ENCODE measurements around the gene RGL2.
"Not testable (repeated sequence)": the region's sequence is repeated elsewhere in the genome, so short reads cannot be mapped to it uniquely, and the experiment has no call there.

RGL2 gene

GRCh38 chr6:33290459-33290858 lies 8.3 kb downstream of the RGL2 start:
- DNase-seq = no peak

DNA sequence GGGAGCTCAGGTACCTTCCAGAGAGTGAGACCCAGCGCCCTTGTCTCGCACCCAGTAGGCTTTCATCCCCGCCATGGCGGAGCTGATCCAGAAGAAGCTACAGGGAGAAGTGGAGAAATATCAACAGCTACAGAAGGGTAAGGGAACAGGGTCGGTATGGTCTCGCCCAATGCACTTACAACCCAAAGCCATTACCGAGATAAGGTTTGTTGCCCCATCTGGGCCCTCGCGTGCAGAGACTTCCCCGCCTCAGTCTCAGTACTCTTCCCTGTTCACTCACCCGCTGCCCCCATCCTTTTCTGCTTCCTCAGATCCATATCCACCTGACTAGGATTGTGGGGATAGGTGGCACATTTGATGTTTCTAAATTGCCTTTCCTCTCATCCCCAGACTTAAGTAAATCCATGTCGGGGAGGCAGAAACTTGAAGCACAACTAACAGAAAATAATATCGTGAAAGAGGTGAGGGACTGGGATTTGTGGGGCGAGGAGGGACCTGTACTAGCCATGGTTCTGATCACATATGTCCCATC lies 8.9 kb downstream of the RGL2 start:
- no peak for DNase-seq

DNA sequence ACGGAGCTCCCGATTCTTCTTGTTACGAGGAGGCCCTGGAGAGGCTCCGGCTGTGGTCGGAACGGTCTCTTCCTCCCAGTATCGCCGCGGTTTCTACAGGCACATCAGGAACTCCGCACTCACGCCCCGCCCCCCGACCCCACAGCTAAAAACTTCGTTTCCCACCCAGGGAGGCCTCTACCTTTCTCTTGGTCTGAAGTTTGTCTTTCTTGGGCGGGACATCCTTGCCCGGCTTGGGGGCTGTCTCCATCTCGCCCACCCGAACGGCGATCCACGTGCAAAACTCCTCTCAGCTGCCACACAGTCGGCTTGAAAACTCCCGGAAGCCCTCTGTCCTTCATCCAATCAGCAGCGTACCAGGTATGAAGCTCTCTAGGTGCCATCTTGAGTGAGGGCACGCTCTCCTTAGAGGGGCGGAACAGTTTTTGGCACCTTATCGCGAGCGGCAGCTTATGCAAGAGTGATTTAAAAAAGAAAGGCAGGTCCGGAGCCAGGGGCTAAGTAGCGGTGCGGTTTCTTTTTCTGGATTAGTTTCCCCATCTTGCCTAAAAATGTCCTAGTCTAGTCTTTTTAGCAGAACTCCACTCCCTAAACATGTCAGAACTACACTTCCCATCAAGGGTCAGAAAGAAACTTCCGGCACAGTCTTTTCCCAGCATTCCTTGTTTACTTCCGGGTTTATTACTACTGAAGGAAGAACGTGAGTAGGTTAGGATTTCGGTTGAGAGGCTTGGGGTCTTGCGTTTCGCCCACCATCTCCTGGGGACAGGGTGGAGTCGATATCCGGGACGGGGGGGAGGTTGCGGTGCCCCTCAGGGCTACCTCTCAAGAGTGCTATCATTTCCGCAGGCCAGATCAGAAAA lies 9.6 kb downstream of the RGL2 start, which contains the start of the genes PFDN6 and WDR46:
PFDN6 (plus strand) TSS at position 681 of the 863 bp plus-strand sequence. CDS start 256 bp downstream, outside the sequence.
WDR46 (minus strand) TSS at position 319 of the 863 bp plus-strand sequence; CDS start at position 250, 69 bp downstream.
- DNase-seq = peak; percentile 61

- DNase-seq = no peak
Observed at GRCh38 chr6:33288141-33288920, 10.4 kb downstream of the RGL2 start.

GRCh38 chr6:33286946-33287914 lies 11.5 kb downstream of the RGL2 start:
- DNase-seq = no peak

DNA sequence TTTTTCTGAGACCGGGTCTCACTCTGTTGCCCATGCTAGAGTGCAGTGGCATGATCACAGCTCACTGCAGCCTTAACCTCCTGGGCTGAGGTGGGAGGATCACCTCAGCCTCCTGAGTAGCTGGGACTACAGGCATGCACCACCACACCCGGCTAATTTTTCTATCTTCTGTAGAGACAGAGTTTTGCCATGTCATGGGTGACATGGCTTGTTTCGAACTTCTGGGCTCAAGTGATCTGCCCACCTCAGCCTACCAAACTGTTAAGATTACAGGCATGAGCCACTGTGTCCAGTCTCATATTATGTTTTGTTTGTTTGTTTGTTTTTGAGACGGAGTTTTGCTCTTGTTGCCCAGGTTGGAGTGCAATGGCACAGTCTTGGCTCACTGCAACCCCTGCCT lies 13.5 kb downstream of the RGL2 start:
- not testable (repeated sequence) for DNase-seq

DNA sequence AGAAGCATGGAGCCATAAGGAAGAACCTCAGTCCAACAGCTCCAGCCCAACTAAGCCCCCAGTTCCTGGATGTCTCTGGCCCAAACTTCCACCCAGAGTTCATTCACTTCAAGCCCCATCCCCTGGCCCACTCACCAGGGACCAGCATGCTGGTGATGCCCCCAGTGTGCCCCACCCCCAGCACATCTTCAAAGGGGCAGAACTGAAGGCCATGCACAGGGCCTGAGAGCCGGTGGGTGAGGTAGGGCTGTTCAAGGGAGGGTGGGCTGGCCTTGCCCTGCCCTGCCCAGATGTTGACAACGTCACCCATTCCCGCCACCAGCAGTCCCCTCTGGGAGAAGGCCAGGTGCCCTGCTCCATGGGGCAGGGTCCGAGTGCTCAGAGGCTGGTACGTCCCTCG lies 18.2 kb downstream of the RGL2 start:
- DNase-seq = no peak

DNA sequence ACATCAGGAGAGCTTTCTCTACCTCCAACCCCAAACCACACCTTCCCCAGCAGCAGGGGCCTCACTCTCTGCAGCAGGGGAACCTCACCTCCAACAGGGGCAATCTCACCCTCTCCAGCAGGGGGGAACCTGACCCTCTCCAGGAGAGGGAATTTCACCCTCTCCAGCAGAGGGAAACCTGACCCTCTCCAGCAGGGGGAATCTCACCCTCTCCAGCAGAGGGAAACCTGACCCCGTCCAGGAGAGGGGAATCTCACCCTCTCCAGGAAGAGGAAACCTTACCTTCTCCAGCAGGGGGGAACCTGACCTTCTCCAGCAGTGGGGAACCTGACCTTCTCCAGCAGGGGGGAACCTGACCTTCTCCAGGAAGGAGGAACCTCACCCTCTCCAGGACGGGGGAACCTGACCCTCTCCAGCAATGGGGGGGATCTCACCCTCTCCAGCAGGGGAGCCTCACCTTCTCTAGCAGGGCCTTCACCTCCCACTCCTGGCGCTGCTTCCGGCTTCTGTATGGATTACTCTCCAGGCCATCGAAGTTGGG lies 18.7 kb downstream of the RGL2 start:
- no peak for DNase-seq

DNA sequence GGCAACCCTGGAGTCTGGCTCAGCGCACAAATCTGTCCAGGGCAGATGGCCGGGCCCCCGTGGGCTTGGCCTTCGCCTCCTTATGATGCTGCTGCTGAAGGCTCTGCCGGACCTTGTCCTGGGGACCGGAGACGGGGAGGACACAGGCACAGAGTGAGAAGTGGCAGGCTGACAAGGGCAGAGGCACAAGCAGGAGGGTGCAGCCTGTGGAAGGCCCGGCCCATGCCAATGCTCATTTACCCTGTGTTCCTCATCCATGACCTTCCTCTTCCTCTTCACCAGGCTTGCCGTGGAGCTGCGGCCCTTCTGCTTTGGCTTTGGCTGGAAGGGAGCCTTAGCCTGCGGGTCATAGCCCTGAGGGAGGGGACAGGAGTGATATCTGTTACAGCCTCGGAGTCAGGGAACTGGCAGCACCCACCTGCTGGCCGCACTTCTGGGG lies 19.5 kb downstream of the RGL2 start:
- no peak for DNase-seq

DNA sequence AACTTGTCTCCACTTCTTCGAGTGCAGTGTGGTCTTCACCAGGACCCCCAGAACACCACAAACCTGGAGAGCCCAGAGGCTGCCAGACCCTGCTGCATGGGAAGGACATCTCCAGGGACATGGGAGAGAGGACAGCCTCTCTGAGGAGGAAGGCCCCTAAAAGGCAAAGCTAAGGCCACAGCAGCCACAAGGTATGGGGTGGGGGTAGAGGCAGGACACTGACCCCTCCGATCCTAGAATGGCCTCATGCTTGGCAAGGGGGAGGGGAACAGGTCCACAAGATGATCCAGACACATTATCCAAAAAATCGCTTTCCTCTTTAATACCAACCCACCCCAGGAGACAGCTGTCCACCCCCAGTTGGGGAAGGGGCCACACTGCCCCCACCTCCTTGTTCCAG lies 19.9 kb downstream of the RGL2 start:
- DNase-seq = no peak

- no peak for DNase-seq
Observed at GRCh38 chr6:33278392-33278741, 20.4 kb downstream of the RGL2 start.

DNA sequence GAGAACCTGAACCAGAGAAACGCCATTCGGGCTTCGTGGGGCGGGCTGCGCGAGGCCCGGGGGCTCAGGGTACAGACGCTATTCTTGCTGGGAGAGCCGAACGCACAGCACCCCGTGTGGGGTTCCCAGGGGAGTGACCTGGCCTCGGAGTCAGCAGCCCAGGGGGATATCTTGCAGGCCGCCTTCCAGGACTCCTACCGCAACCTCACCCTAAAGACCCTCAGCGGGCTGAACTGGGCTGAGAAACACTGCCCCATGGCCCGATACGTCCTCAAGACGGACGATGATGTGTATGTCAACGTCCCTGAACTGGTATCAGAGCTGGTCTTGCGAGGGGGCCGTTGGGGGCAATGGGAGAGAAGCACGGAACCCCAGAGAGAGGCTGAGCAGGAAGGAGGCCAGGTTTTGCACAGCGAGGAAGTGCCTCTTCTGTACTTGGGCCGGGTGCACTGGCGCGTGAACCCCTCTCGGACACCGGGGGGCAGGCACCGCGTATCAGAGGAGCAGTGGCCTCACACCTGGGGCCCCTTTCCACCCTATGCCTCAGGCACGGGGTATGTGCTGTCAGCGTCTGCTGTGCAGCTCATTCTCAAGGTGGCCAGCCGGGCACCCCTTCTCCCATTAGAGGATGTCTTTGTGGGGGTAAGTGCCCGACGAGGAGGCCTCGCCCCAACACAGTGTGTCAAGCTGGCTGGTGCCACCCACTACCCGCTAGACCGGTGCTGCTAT lies 20.9 kb downstream of the RGL2 start:
- DNase-seq = no peak

GRCh38 chr6:33276864-33277662 lies 21.7 kb downstream of the RGL2 start, which contains the start of gene B3GALT4:
B3GALT4 (plus strand) TSS chr6:33277123; CDS start chr6:33277420, 297 bp downstream.
- peak; percentile 49 for DNase-seq

DNA sequence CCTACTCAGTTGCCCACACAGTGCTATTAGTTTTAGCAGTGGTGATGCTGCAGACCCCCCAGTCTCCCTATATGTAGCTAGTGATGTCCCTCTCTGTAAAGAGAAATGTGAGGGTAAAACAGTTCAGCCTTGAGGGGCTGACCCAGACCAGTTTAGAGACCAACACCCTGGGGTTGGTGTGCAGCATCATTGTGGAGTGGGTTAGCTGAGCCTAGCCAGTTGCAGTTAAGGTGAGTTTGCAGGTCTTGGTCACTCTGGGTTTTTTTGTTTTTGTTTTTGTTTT lies 22.2 kb downstream of the RGL2 start:
- no peak for DNase-seq

GRCh38 chr6:33275795-33276580 lies 22.8 kb downstream of the RGL2 start:
- not testable (repeated sequence) for DNase-seq

- DNase-seq = no peak
Observed at GRCh38 chr6:33273924-33274902, 24.5 kb downstream of the RGL2 start.

DNA sequence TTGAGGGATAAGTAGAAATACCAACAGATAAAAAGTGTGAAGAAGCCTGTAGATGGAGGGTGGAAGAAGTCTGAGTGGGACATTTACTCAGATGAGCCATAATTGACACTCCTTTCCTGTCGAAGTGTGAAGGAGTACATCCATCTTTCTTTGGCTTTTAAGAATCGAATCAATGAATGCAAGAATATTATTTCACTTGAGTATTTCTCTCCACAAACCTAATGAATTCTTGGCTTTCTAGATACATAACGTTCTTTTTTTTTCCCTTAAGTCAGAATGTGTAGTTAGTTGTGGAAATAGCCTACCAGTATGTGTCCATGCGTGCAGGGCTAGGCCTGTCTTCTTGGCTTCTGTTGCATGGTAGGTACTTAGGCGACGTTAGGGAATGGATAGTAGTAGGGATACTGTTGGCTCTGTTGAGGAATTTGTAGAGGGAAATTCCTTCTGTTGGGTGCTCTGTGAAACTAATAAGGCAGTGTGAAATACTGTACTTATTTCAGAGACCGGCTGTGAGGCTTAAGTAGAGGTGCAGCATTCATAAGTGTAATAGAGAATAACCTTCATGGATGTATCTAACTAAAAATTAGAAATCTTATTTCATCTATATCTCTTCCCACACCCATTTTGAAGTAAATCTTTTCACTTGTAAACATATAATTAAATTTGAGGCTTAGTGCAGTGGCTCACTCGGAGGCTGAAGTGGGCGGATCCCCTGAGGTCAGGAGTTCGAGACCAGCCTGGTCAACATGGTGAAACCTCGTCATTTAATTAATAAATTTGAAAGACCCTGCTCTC lies 25.4 kb downstream of the RGL2 start:
- DNase-seq = no peak

Measured in NCI-H1048 (cell line).